ENCODE measurements around the gene NHERF1. TPM values are rescaled to one million over a fixed set of nuclear protein-coding genes. Genes with fewer than 3 reads are reported as not detected.

Gene NHERF1
- total and polyA plus RNA-seq, 2 of the 13 experiments (the other 11 are each of a cell fraction or from before 2014, with no cell fraction given), result 169 to 269 TPM

- TF ChIP-seq, protein P1, sequence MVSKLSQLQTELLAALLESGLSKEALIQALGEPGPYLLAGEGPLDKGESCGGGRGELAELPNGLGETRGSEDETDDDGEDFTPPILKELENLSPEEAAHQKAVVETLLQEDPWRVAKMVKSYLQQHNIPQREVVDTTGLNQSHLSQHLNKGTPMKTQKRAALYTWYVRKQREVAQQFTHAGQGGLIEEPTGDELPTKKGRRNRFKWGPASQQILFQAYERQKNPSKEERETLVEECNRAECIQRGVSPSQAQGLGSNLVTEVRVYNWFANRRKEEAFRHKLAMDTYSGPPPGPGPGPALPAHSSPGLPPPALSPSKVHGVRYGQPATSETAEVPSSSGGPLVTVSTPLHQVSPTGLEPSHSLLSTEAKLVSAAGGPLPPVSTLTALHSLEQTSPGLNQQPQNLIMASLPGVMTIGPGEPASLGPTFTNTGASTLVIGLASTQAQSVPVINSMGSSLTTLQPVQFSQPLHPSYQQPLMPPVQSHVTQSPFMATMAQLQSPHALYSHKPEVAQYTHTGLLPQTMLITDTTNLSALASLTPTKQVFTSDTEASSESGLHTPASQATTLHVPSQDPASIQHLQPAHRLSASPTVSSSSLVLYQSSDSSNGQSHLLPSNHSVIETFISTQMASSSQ (IDR thresholded peaks at IDR 0.05; ENCODE audit: low read depth), result no peak
- TF ChIP-seq, protein P1 (CRISPR knock-in tag; IDR thresholded peaks at IDR 0.05; ENCODE audit: borderline replicate concordance), result no peak
- TF ChIP-seq PRDM10 (CRISPR knock-in tag; IDR thresholded peaks at IDR 0.05; ENCODE audit: low read depth), result peak; percentile 39; the same call in 1 of the 2 replicates
- TF ChIP-seq HDAC2 (CRISPR knock-in tag; IDR thresholded peaks at IDR 0.05), result 0 out of 2 replicates have a peak, but pooled peaks have one; percentile 12
- TF ChIP-seq HNRNPL (IDR thresholded peaks at IDR 0.05; ENCODE audit: low read depth, low read length), result no peak
- no peak for TF ChIP-seq PAWR (CRISPR knock-in tag; IDR thresholded peaks at IDR 0.05; ENCODE audit: borderline replicate concordance)
- TF ChIP-seq ZNF136 (CRISPR knock-in tag; IDR thresholded peaks at IDR 0.05; ENCODE audit: low read depth), result no peak
- TF ChIP-seq ZNF7 (CRISPR knock-in tag; IDR thresholded peaks at IDR 0.05), result no peak
- TF ChIP-seq MTA3 (CRISPR knock-in tag; IDR thresholded peaks at IDR 0.05), result no peak
- TF ChIP-seq RBAK (CRISPR knock-in tag; IDR thresholded peaks at IDR 0.05), result no peak
These were observed 25.5 kb downstream of the NHERF1 start (continued) for GRCh38 chr17:74773871-74774286.
